ENCODE data around the gene RCBTB1. TPM values are rescaled to one million over a fixed set of nuclear protein-coding genes. Genes with fewer than 3 reads are reported as not detected.
A peak's percentile ranks its signal among the peaks of the same experiment; 100 is the strongest.

Gene RCBTB1
- total and polyA plus RNA-seq, 2 donors (not counting 3 experiments of a cell fraction or from before 2014, with no cell fraction given), result 12.1 to 23.8 TPM

DNA sequence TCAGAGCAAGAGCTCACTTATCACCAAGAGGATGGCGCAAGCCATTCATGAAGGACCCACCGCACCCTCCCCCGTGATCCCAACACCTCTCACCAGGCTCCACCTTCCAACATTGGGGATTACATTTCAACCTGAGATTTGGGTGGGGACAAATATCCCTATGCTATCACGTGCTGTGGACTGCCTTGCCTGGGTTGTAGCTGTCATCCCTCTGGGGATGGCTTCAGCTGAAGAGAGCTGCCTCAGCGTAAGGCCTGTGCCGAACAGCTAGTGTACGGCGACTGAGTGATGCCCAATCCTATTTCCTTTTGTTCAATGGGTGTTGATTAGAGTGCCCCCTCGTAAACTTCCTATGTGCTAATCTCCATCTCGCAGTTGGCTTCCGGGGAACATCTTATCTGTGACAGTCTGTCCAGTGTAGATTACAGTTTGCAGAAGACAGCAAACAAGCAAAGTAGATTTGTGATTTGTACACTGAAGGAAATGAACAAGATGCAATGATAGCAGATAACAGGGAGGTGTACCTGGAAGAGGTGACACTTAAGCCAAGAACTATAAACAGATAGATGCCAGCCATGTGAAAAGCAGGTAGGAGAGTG, 11.8 kb upstream of the RCBTB1 start:
- no peak for DNase-seq (ENCODE audit: low read depth, low spot score)
- Histone ChIP-seq H3K9ac (replicated peaks; ENCODE audit: extremely low read depth, insufficient read depth, low read length) (no peak overlapping the region), H3K4me1 (ENCODE audit: control insufficient read depth, extremely low read depth, insufficient read depth, low read length) (no peaks in the 10 kb centered on the region), H3K9me1 (replicated peaks; ENCODE audit: control insufficient read depth, extremely low read depth, insufficient read depth, low read length) (no peaks in the 10 kb centered on the region), H3K36me3 (ENCODE audit: control insufficient read depth in 2 of 2, extremely low read depth in 1 of 2, insufficient read depth in 2 of 2, low read length in 2 of 2) (no peaks in the 10 kb centered on the region), H3K4me3 (replicated peaks in 1 of 3; ENCODE audit: insufficient read depth in 1 of 3, low read depth in 1 of 3, low read length in 3 of 3) (no peak overlapping the region), H2AFZ (ENCODE audit: low read depth, low read length) (no peak overlapping the region), H3K27ac (ENCODE audit: insufficient read depth, low read depth, low read length) (no peak overlapping the region), H3K27me3 (ENCODE audit: control insufficient read depth in 2 of 2, insufficient read depth in 2 of 2, low read length in 2 of 2) (no peaks in the 10 kb centered on the region), H3K79me2 (ENCODE audit: control insufficient read depth, insufficient read depth, low read length) (no peaks in the 10 kb centered on the region), H3K4me2 (ENCODE audit: insufficient read depth, low read length) (no peak overlapping the region), H3K9me3 (replicated peaks; ENCODE audit: control insufficient read depth, insufficient read depth, low read length) (no peaks in the 10 kb centered on the region), H4K20me1 (replicated peaks; ENCODE audit: control insufficient read depth, extremely low read depth, insufficient read depth, low read length) (no peaks in the 10 kb centered on the region)
- TF ChIP-seq EZH2 (IDR thresholded peaks at IDR 0.05; ENCODE audit: borderline replicate concordance, low read depth, low read length, severe bottlenecking) (no peak), FOS (IDR thresholded peaks at IDR 0.05; ENCODE audit: borderline replicate concordance, insufficient read depth, low read length) (no peak), POLR2A (IDR thresholded peaks at IDR 0.05; ENCODE audit: low read depth, low read length) (no peak), POLR2AphosphoS5 (IDR thresholded peaks at IDR 0.05; ENCODE audit: insufficient read depth, low read depth, low read length) (no peak), MYC (IDR thresholded peaks at IDR 0.05; ENCODE audit: low read depth, low read length) (no peak), GATA2 (IDR thresholded peaks at IDR 0.05; ENCODE audit: insufficient read depth, insufficient read length, low read depth, low read length) (no peak), MAX (IDR thresholded peaks at IDR 0.05; ENCODE audit: insufficient read depth, insufficient read length) (no peak), JUN (IDR thresholded peaks at IDR 0.05; ENCODE audit: borderline replicate concordance, insufficient read depth, insufficient read length, low read depth) (no peak)
- POLR2A ChIA-PET, result no interaction called here
- no peak for FAIRE-seq
- CTCF ChIA-PET, result interaction anchor here (0.5 to 1.8 kb wide), 2 partner anchors 10 to 35 kb away, joined by 3 to 9 read pairs; no protein-coding TSS in a partner anchor
- intact Hi-C loops (cut with micrococcal nuclease), result no loop called here
- dilution Hi-C loops (cut with MboI; ENCODE audit: extremely low pct_ligation_motif_present, low sequenced_read_pairs), result no loop called here
- BruUV-seq (replicated peaks), result no TSS peak

GRCh38 chr13:49596221-49596620, 10.9 kb upstream of the RCBTB1 start:
- H3K27me3 ChIP-seq (ENCODE audit: control insufficient read depth in 2 of 2, insufficient read depth in 2 of 2, low read length in 2 of 2), result no peaks in the 10 kb centered on the region
- no peaks in the 10 kb centered on the region for H3K9me3 ChIP-seq (replicated peaks; ENCODE audit: control insufficient read depth, insufficient read depth, low read length)
- FAIRE-seq (peak; percentile 18), DNase-seq (ENCODE audit: low read depth, low spot score) (no peak)
- intact Hi-C loops (cut with micrococcal nuclease) (no loop called here), dilution Hi-C loops (cut with MboI; ENCODE audit: extremely low pct_ligation_motif_present, low sequenced_read_pairs) (no loop called here)
- H3K9ac ChIP-seq (replicated peaks; ENCODE audit: extremely low read depth, insufficient read depth, low read length), result no peak overlapping the region
- BruUV-seq (replicated peaks), result no TSS peak
- no peaks in the 10 kb centered on the region for H3K79me2 ChIP-seq (ENCODE audit: control insufficient read depth, insufficient read depth, low read length)
- no peaks in the 10 kb centered on the region for H4K20me1 ChIP-seq (replicated peaks; ENCODE audit: control insufficient read depth, extremely low read depth, insufficient read depth, low read length)
- H3K27ac ChIP-seq (ENCODE audit: insufficient read depth, low read depth, low read length), result no peak overlapping the region
- H3K9me1 ChIP-seq (replicated peaks; ENCODE audit: control insufficient read depth, extremely low read depth, insufficient read depth, low read length), result no peaks in the 10 kb centered on the region
- H3K4me2 ChIP-seq (ENCODE audit: insufficient read depth, low read length), result no peak overlapping the region
- no peaks in the 10 kb centered on the region for H3K4me1 ChIP-seq (ENCODE audit: control insufficient read depth, extremely low read depth, insufficient read depth, low read length)
- no peak overlapping the region for H3K4me3 ChIP-seq (replicated peaks in 1 of 3; ENCODE audit: insufficient read depth in 1 of 3, low read depth in 1 of 3, low read length in 3 of 3)
- no peaks in the 10 kb centered on the region for H3K36me3 ChIP-seq (ENCODE audit: control insufficient read depth in 2 of 2, extremely low read depth in 1 of 2, insufficient read depth in 2 of 2, low read length in 2 of 2)
- no peak overlapping the region for H2AFZ ChIP-seq (ENCODE audit: low read depth, low read length)
- POLR2A ChIA-PET, result no interaction called here
- TF ChIP-seq, protein P1, sequence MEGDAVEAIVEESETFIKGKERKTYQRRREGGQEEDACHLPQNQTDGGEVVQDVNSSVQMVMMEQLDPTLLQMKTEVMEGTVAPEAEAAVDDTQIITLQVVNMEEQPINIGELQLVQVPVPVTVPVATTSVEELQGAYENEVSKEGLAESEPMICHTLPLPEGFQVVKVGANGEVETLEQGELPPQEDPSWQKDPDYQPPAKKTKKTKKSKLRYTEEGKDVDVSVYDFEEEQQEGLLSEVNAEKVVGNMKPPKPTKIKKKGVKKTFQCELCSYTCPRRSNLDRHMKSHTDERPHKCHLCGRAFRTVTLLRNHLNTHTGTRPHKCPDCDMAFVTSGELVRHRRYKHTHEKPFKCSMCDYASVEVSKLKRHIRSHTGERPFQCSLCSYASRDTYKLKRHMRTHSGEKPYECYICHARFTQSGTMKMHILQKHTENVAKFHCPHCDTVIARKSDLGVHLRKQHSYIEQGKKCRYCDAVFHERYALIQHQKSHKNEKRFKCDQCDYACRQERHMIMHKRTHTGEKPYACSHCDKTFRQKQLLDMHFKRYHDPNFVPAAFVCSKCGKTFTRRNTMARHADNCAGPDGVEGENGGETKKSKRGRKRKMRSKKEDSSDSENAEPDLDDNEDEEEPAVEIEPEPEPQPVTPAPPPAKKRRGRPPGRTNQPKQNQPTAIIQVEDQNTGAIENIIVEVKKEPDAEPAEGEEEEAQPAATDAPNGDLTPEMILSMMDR (IDR thresholded peaks at IDR 0.05; ENCODE audit: extremely low read depth in 1 of 2, insufficient read depth in 1 of 2, low read depth in 1 of 2, low read length in 2 of 2), result no peak
- TF ChIP-seq FOS (IDR thresholded peaks at IDR 0.05; ENCODE audit: borderline replicate concordance, insufficient read depth, low read length), result no peak
- TF ChIP-seq EZH2 (IDR thresholded peaks at IDR 0.05; ENCODE audit: borderline replicate concordance, low read depth, low read length, severe bottlenecking), result no peak
- TF ChIP-seq GATA2 (IDR thresholded peaks at IDR 0.05; ENCODE audit: insufficient read depth, insufficient read length, low read depth, low read length), result no peak
- TF ChIP-seq MAX (IDR thresholded peaks at IDR 0.05; ENCODE audit: insufficient read depth, insufficient read length), result no peak
- no peak for TF ChIP-seq MYC (IDR thresholded peaks at IDR 0.05; ENCODE audit: low read depth, low read length)
- no peak for TF ChIP-seq POLR2AphosphoS5 (IDR thresholded peaks at IDR 0.05; ENCODE audit: insufficient read depth, low read depth, low read length)
- TF ChIP-seq POLR2A (IDR thresholded peaks at IDR 0.05; ENCODE audit: low read depth, low read length), result no peak
- no peak for TF ChIP-seq JUN (IDR thresholded peaks at IDR 0.05; ENCODE audit: borderline replicate concordance, insufficient read depth, insufficient read length, low read depth)
- CTCF ChIA-PET, result interaction anchor here (1.8 kb wide), 1 partner anchor 11 kb away, joined by 9 read pairs; no protein-coding TSS in a partner anchor
